A549 (cell line): Measurements from ENCODE around the gene ATP13A4. TPM values are rescaled to one million over a fixed set of nuclear protein-coding genes. Genes with fewer than 3 reads are reported as not detected.

Experiments used
- ATAC-seq, 2 experiments: fragments of 200-7000 bp in 1 of 2; fragments of >200 bp in 1 of 2; cut with Nextera tagmentation in 1 of 2; cut with Tn5 transposase in 1 of 2; 3 replicates each; pipeline versions ENCODE4 v1.8.0 to v1.9.1; 2018 to 2020; ENCODE audit warnings: mild to moderate bottlenecking in 1 of 2, moderate library complexity in 1 of 2
- CTCF ChIA-PET: fragments of 300-600 bp; sonication (Branson Sonifier 250); formaldehyde crosslinking; extraction: SDS; loops from one replicate; lab custom pipeline; 2021; ENCODE audit warnings: antibody characterized with exemption, inconsistent platforms; lab: Yijun Ruan, JAX
- POLR2A ChIA-PET: fragments of 350-600 bp; formaldehyde crosslinking; extraction: SDS; loops from one replicate; lab custom pipeline; 2021; ENCODE audit warnings: antibody characterized with exemption, inconsistent platforms; lab: Yijun Ruan, JAX
- DNase-seq, 2 experiments: peaks; one replicate each; pipeline versions ENCODE4 v3.0.0 to v3.0.0-alpha.2; 2011 to 2016; ENCODE audit warnings: low read depth in 1 of 2, low spot score in 1 of 2
- FAIRE-seq: peaks from 2 replicates; lab custom pipeline; 2011; peaks lifted over from hg19 to GRCh38; lab: Jason Lieb, UNC
- H3K27ac ChIP-seq, 2 experiments: fragments of >200 bp; sonication (Bioruptor Twin); formaldehyde crosslinking; 3 replicates each; pipeline ENCODE4 v1.5.1; 2016 to 2017
- H3K4me1 ChIP-seq: fragments of >200 bp; sonication (Bioruptor Twin); formaldehyde crosslinking; 3 replicates; pipeline ENCODE4 v1.6.1; 2016
- H3K4me2 ChIP-seq: fragments of >200 bp; sonication (Bioruptor Twin); formaldehyde crosslinking; 3 replicates; pipeline ENCODE4 v1.6.1; 2016
- H3K4me3 ChIP-seq: fragments of >200 bp; sonication (Bioruptor Twin); formaldehyde crosslinking; 3 replicates; pipeline ENCODE4 v1.5.1; 2016
- H3K9me3 ChIP-seq: fragments of >200 bp; sonication (Bioruptor Twin); formaldehyde crosslinking; 3 replicates; pipeline ENCODE4 v1.6.1; 2016
- BCL3 ChIP-seq: fragments of >200 bp; sonication (Bioruptor Twin); formaldehyde crosslinking; IDR thresholded peaks from 3 replicates; pipeline ENCODE4 v1.6.1; 2016
- CBX8 ChIP-seq: fragments of 200-600 bp; sonication (generic); IDR thresholded peaks from 2 replicates; pipeline ENCODE4 v1.6.1; 2016
- CHD2 ChIP-seq: fragments of 150-350 bp; IDR thresholded peaks from 2 replicates; pipeline ENCODE4 v1.6.1; 2014; ENCODE audit warnings: low read length; ENCODE audit not compliant: partially characterized antibody
- CTCF ChIP-seq: fragments of >200 bp; sonication (Bioruptor Twin); formaldehyde crosslinking; IDR thresholded peaks from 3 replicates; pipeline ENCODE4 v1.5.1; 2016
- EP300 ChIP-seq, 2 experiments: fragments of >200 bp; sonication (Bioruptor Twin); formaldehyde crosslinking; IDR thresholded peaks; 2 replicates in 1 of 2; 3 replicates in 1 of 2; pipeline ENCODE4 v1.6.1; 2016 to 2017
- FOSL2 ChIP-seq, 2 experiments: fragments of 450-650 bp in 1 of 2; fragments of >200 bp in 1 of 2; sonication (Bioruptor Twin) in 1 of 2; formaldehyde crosslinking; IDR thresholded peaks; 2 replicates each; pipeline versions ENCODE4 v1.5.0 to v1.6.1; 2016 to 2020; ENCODE audit warnings: mild to moderate bottlenecking in 1 of 2, moderate library complexity in 1 of 2
- GATA3 ChIP-seq: IDR thresholded peaks from 2 replicates; pipeline ENCODE4 v1.6.1; 2012; ENCODE audit warnings: borderline replicate concordance
- HDAC2 ChIP-seq: fragments of 200-600 bp; sonication (generic); IDR thresholded peaks from 2 replicates; pipeline ENCODE4 v1.6.1; 2016
- HEYL ChIP-seq: fragments of 250-450 bp; sonication (Bioruptor Pico); IDR thresholded peaks from 2 replicates; pipeline ENCODE4 v1.8.0; 2021; ENCODE audit warnings: mild to moderate bottlenecking, moderate library complexity
- HOXA7 ChIP-seq: fragments of 250-450 bp; sonication (Bioruptor Pico); IDR thresholded peaks from 2 replicates; pipeline ENCODE4 v1.5.0; 2020; ENCODE audit warnings: mild to moderate bottlenecking, moderate library complexity
- HOXB13 ChIP-seq: fragments of 250-450 bp; sonication (Bioruptor Pico); IDR thresholded peaks from 2 replicates; pipeline ENCODE4 v1.5.0; 2020; ENCODE audit warnings: low read depth, mild to moderate bottlenecking, moderate library complexity
- HOXB5 ChIP-seq: fragments of 250-450 bp; sonication (Bioruptor Pico); IDR thresholded peaks from 2 replicates; pipeline ENCODE4 v1.5.0; 2020; ENCODE audit warnings: mild to moderate bottlenecking, moderate library complexity
- JUN ChIP-seq, 2 experiments: fragments of >200 bp; sonication (Bioruptor Twin); formaldehyde crosslinking; IDR thresholded peaks; 2 replicates in 1 of 2; 3 replicates in 1 of 2; pipeline ENCODE4 v1.6.1; 2016 to 2017
- JUNB ChIP-seq: fragments of >200 bp; sonication (Bioruptor Twin); formaldehyde crosslinking; IDR thresholded peaks from 2 replicates; pipeline ENCODE4 v1.6.1; 2016
- KDM1A ChIP-seq: fragments of 200-600 bp; sonication (generic); IDR thresholded peaks from 2 replicates; pipeline ENCODE4 v1.6.1; 2016; ENCODE audit warnings: low read depth, mild to moderate bottlenecking
- MAFK ChIP-seq: fragments of 450-650 bp; IDR thresholded peaks from 2 replicates; pipeline ENCODE4 v1.6.1; 2014; ENCODE audit not compliant: partially characterized antibody
- MAX ChIP-seq: IDR thresholded peaks from 2 replicates; pipeline ENCODE4 v1.6.1; 2012
- MAZ ChIP-seq: fragments of 150-350 bp; IDR thresholded peaks from 2 replicates; pipeline ENCODE4 v1.6.1; 2014; ENCODE audit warnings: antibody characterized with exemption, low read depth, low read length, borderline replicate concordance
- PBX3 ChIP-seq: IDR thresholded peaks from 2 replicates; pipeline ENCODE4 v1.6.1; 2012
- RARB ChIP-seq: fragments of 250-450 bp; sonication (Bioruptor Pico); IDR thresholded peaks from 2 replicates; pipeline ENCODE4 v1.8.0; 2021; ENCODE audit warnings: mild to moderate bottlenecking, moderate library complexity
- RNF2 ChIP-seq: fragments of 200-600 bp; sonication (generic); IDR thresholded peaks from 2 replicates; pipeline ENCODE4 v1.6.1; 2016; ENCODE audit warnings: low read depth, mild to moderate bottlenecking, antibody characterized with exemption, moderate library complexity, borderline replicate concordance
- SMC3 ChIP-seq: fragments of >200 bp; sonication (Bioruptor Twin); formaldehyde crosslinking; IDR thresholded peaks from 3 replicates; pipeline ENCODE4 v1.6.1; 2018; ENCODE audit warnings: inconsistent platforms
- SREBF2 ChIP-seq: fragments of 450-650 bp; IDR thresholded peaks from 2 replicates; pipeline ENCODE4 v1.6.1; 2014; ENCODE audit warnings: mild to moderate bottlenecking, moderate library complexity
- TP53 ChIP-seq: fragments of 250-450 bp; sonication (Bioruptor Pico); IDR thresholded peaks from 2 replicates; pipeline ENCODE4 v1.5.0; 2021; ENCODE audit warnings: mild to moderate bottlenecking, moderate library complexity
- ZC3H11A ChIP-seq: fragments of 450-650 bp; IDR thresholded peaks from 2 replicates; pipeline ENCODE4 v1.6.1; 2014; ENCODE audit warnings: antibody characterized with exemption, mild to moderate bottlenecking
- WGBS: methylation state at CpG from one replicate; pipeline ENCODE4 v1.1.6; 2017; ENCODE audit errors: missing lambda C conversion rate; 5-methylcytosine and 5-hydroxymethylcytosine counted together
- polyA plus RNA-seq, 4 experiments: library from polyadenylated mRNA; depleted of rRNA in 3 of 4; stranded (reverse); fragments of >200 nt; fragmentation: RNase III in 1 of 4; extraction: RNeasy Plus Mini Kit Qiagen cat#74134 plus additional on column Dnase treatment in 1 of 4; gene quantifications; 2 replicates in 3 of 4; 3 replicates in 1 of 4; pipeline ENCODE4 v1.2.3, GENCODE V29; 2011 to 2017

Gene ATP13A4
- polyA plus RNA-seq, 2 of the 4 experiments (the other 2 are of a cell fraction), result 0.09 to 0.10 TPM

- H3K9me3 ChIP-seq, result no peaks in the 10 kb centered on the region
- TF ChIP-seq JUN (IDR thresholded peaks at IDR 0.05) (no peak), HDAC2 (no peak), KDM1A (no peak), TP53 (CRISPR knock-in tag) (no peak), FOSL2 (IDR thresholded peaks at IDR 0.05) (no peak), FOSL2 (CRISPR knock-in tag; IDR thresholded peaks at IDR 0.05) (no peak), HOXB13 (CRISPR knock-in tag) (no peak), HEYL (CRISPR knock-in tag) (no peak), SMC3 (no peak)
- ChIA-PET POLR2A (no interaction called here), CTCF (no interaction called here)
- H3K27ac ChIP-seq, result no peak overlapping the region
- H3K4me3 ChIP-seq, result no peak overlapping the region
- no peak overlapping the region for H3K4me2 ChIP-seq
- no peak for FAIRE-seq
- ATAC-seq, result no peak
- DNase-seq, result no peak
- H3K4me1 ChIP-seq, result no peaks in the 10 kb centered on the region
- WGBS, result 3% methylated on average over 2 of the region's 2 CpGs
Measured at GRCh38 chr3:193439423-193439822, 115.3 kb downstream of the ATP13A4 start.

GRCh38 chr3:193418576-193419373 lies 135.9 kb downstream of the ATP13A4 start:
- FAIRE-seq, result no peak
- no peak for TF ChIP-seq RNF2
- no peak for TF ChIP-seq HOXB13 (CRISPR knock-in tag)
- no peak for TF ChIP-seq EP300 (IDR thresholded peaks at IDR 0.05)
- no peak for DNase-seq

GRCh38 chr3:193416629-193417028 lies 138.1 kb downstream of the ATP13A4 start:
- no peak for FAIRE-seq
- Histone ChIP-seq H3K4me3 (no peak overlapping the region), H3K4me2 (no peak overlapping the region), H3K27ac (no peak overlapping the region), H3K4me1 (no peaks in the 10 kb centered on the region), H3K9me3 (no peaks in the 10 kb centered on the region)
- DNase-seq, result no peak
- CTCF ChIA-PET, result no interaction called here
- TF ChIP-seq SREBF2, result no peak
- TF ChIP-seq ZC3H11A, result no peak
- no peak for TF ChIP-seq HOXB5
- TF ChIP-seq, all 56 proteins: peak for 0
- no peak for ATAC-seq
- 34% methylated on average over 2 of the region's 2 CpGs for WGBS
- POLR2A ChIA-PET, result no interaction called here

More at GRCh38 chr3:193418576-193419373, 135.9 kb downstream of the ATP13A4 start:
- H3K27ac ChIP-seq, result no peak overlapping the region
- ChIA-PET POLR2A (no interaction called here), CTCF (no interaction called here)
- no peak overlapping the region for H3K4me3 ChIP-seq
- 40% methylated on average over 1 of the region's 4 CpGs for WGBS
- no peaks in the 10 kb centered on the region for H3K4me1 ChIP-seq
- H3K4me2 ChIP-seq, result no peak overlapping the region
- H3K9me3 ChIP-seq, result no peaks in the 10 kb centered on the region
- ATAC-seq, result no peak

GRCh38 chr3:193407688-193408087 lies 147.0 kb downstream of the ATP13A4 start:
- ChIA-PET CTCF (interaction anchor here (0.9 kb wide), 1 partner anchor 165 kb away, joined by 3 read pairs; no protein-coding TSS in a partner anchor), POLR2A (no interaction called here)
- WGBS, result 13% methylated on average over 1 of the region's 1 CpG
- ATAC-seq, result no peak
- Histone ChIP-seq H3K4me2 (no peak overlapping the region), H3K4me3 (no peak overlapping the region), H3K9me3 (no peaks in the 10 kb centered on the region), H3K27ac (no peak overlapping the region), H3K4me1 (no peaks in the 10 kb centered on the region)
- no peak for FAIRE-seq
- DNase-seq, result no peak
- TF ChIP-seq MAZ (no peak), HOXB5 (no peak), CBX8 (no peak), ZC3H11A (no peak), CHD2 (no peak), MAX (no peak), CTCF (no peak), HOXA7 (CRISPR knock-in tag) (no peak), RNF2 (no peak), BCL3 (no peak), GATA3 (no peak), RARB (no peak), HOXB13 (CRISPR knock-in tag) (no peak), HDAC2 (no peak), PBX3 (no peak), JUNB (no peak), MAFK (no peak)
- TF ChIP-seq, all 56 proteins: peak for 0
